ENCODE results near the gene ALDH1L2.

ALDH1L2 gene

DNA sequence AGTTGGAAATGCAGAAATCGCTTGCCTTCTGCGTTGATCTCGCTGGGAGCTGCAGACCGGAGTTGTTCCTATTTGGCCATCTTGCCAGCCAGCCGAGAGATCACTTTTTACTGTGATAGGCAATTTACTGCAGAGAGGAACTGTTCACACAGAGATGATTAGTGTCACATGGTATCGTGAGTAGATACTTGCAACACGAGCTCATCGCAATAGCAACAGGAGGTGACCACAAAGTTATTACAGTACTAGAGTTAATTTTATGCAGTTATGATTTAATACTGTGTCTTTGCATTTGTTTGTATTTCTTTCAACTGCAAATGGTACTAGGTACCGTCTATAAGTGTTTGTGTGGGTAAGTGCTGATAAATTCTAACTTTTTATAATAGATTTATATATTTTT is 70.4 kb downstream of the ALDH1L2 start:
- TF ChIP-seq, protein P1, sequence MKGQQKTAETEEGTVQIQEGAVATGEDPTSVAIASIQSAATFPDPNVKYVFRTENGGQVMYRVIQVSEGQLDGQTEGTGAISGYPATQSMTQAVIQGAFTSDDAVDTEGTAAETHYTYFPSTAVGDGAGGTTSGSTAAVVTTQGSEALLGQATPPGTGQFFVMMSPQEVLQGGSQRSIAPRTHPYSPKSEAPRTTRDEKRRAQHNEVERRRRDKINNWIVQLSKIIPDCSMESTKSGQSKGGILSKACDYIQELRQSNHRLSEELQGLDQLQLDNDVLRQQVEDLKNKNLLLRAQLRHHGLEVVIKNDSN (IDR thresholded peaks at IDR 0.05): peak; percentile 74
- TF ChIP-seq RAD21 (IDR thresholded peaks at IDR 0.05; ENCODE audit: low read depth): no peak

DNA sequence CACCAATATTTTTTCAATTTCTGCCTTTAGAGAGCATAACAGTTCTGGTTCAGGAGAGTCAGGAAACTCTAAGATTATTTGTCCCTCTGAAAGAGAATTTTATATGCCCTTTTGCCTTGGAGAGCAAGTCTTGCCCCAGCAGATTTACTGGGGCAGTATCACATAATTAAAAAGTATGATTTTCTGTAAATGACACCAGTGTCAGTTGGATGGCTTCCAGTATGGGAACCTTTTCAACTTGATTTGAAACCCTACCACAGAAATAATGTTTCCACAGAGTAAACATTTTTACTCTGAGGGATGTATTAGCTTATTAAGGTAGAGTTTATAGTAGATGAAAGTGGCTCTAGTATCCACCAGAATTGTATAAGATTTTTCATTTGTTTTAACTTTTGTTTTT is 82.8 kb downstream of the ALDH1L2 start:
- TF ChIP-seq EGR1 (IDR thresholded peaks at IDR 0.05) (no peak), YY1 (IDR thresholded peaks at IDR 0.05; ENCODE audit: low read depth) (no peak), FOXM1 (IDR thresholded peaks at IDR 0.05; ENCODE audit: borderline replicate concordance, low read depth) (no peak), NFIC (IDR thresholded peaks at IDR 0.05) (no peak), TEAD4 (IDR thresholded peaks at IDR 0.05) (no peak), EP300 (IDR thresholded peaks at IDR 0.05; ENCODE audit: borderline replicate concordance) (no peak), RAD21 (IDR thresholded peaks at IDR 0.05; ENCODE audit: low read depth) (no peak)
- TF ChIP-seq, protein P2, sequence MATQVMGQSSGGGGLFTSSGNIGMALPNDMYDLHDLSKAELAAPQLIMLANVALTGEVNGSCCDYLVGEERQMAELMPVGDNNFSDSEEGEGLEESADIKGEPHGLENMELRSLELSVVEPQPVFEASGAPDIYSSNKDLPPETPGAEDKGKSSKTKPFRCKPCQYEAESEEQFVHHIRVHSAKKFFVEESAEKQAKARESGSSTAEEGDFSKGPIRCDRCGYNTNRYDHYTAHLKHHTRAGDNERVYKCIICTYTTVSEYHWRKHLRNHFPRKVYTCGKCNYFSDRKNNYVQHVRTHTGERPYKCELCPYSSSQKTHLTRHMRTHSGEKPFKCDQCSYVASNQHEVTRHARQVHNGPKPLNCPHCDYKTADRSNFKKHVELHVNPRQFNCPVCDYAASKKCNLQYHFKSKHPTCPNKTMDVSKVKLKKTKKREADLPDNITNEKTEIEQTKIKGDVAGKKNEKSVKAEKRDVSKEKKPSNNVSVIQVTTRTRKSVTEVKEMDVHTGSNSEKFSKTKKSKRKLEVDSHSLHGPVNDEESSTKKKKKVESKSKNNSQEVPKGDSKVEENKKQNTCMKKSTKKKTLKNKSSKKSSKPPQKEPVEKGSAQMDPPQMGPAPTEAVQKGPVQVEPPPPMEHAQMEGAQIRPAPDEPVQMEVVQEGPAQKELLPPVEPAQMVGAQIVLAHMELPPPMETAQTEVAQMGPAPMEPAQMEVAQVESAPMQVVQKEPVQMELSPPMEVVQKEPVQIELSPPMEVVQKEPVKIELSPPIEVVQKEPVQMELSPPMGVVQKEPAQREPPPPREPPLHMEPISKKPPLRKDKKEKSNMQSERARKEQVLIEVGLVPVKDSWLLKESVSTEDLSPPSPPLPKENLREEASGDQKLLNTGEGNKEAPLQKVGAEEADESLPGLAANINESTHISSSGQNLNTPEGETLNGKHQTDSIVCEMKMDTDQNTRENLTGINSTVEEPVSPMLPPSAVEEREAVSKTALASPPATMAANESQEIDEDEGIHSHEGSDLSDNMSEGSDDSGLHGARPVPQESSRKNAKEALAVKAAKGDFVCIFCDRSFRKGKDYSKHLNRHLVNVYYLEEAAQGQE (IDR thresholded peaks at IDR 0.05; ENCODE audit: low read depth): no peak

DNA sequence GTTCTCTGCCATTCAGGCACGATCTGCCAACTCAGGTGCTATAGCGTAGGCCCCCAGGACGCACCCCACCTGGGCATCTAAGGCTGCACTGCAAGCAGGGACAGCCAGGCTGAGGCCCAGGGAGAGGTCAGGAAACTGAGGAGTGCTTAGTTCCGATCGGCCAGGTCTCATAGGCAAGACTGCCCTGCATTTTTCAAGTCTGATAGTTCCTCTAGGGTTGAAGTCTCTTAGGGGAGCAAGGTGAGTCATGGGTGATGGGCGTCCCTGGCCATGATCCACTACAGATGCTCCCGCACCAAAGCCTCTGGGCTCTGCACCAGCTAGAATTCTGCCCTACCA is 84.9 kb downstream of the ALDH1L2 start:
- TF ChIP-seq TCF12 (IDR thresholded peaks at IDR 0.05; ENCODE audit: low read depth) (no peak), RAD21 (IDR thresholded peaks at IDR 0.05; ENCODE audit: low read depth) (no peak), CEBPB (IDR thresholded peaks at IDR 0.05) (no peak), EGR1 (IDR thresholded peaks at IDR 0.05) (no peak), ZBTB7A (IDR thresholded peaks at IDR 0.05; ENCODE audit: low read depth) (no peak), FOXM1 (IDR thresholded peaks at IDR 0.05; ENCODE audit: borderline replicate concordance, low read depth) (no peak)

DNA sequence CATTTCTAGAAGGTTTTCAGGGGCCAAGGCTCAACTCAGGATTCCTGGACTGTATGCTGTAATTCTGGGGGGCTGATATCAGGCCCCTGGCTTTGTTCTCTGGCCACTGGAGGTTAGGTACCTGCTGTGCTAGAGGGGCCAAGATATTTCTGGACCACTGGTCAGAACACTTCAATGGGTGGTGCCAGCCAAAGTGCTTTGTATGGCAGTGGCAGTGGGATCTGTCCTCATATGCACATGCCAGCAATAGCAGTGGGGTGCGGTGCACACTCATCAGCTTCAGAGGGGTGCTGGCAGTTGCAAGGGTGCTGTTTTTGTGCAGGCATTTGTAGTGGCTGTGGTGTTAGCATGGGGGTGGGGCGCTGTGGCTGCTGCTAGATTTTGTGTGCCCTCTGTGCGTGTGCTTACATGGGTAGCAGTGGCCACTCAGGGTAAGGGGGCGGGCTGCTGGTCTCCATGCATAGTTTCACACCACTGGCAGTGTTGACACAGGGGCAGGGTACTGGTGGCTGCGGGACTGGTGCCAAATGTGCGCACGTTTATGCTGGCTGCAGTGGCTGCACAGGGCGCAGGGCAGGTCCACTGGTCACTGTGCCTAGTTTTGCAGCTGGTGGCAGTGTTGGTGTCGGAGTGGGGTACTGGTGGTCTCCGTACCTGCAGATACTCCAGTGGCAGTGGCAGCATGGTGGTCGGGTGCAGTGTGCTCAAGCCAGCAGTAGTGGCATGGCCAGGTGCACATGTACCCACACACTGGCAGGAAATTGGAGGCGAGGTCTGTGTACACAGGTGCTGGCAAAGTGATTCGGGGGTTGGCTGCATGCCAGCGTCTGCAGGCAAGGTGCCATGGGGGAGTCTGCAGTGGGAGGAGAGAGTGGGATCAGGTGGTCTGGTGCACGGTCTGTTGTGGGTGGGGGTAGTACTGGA is 85.6 kb downstream of the ALDH1L2 start:
- TF ChIP-seq FOXM1 (IDR thresholded peaks at IDR 0.05; ENCODE audit: borderline replicate concordance, low read depth) (no peak), TEAD4 (IDR thresholded peaks at IDR 0.05) (0 out of 2 replicates have a peak, but pooled peaks have one; percentile 10), NFIC (IDR thresholded peaks at IDR 0.05) (peak; percentile 81), TCF12 (IDR thresholded peaks at IDR 0.05; ENCODE audit: low read depth) (peak; percentile 87), CEBPB (IDR thresholded peaks at IDR 0.05) (no peak), EP300 (IDR thresholded peaks at IDR 0.05; ENCODE audit: borderline replicate concordance) (peak; percentile 14; the same call in 1 of the 2 replicates)
- TF ChIP-seq, protein P3, sequence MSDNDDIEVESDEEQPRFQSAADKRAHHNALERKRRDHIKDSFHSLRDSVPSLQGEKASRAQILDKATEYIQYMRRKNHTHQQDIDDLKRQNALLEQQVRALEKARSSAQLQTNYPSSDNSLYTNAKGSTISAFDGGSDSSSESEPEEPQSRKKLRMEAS (IDR thresholded peaks at IDR 0.05): peak; percentile 32; the same call in 1 of the 2 replicates
- TF ChIP-seq, protein P1 (IDR thresholded peaks at IDR 0.05): peak; percentile 32; the same call in 1 of the 2 replicates

DNA sequence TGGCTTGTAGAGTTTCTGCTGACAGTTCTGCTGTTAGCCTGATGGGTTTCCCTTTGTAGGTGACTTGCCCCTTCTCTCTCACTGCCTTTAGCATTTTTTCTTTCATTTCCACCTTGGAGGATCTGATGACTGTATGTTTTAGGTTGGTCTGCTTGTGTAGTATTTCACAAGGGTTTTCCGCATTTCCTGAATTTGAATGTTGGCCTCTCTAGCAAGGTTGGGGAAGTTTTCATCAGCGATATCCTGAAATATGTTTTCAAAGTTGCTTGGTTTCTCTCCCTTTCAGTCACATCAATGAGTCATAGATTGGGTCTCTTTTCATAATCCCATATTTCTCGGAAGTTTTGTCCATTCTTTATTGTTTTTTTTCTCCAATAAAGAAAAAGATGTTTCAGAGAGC is 86.7 kb downstream of the ALDH1L2 start:
- no peak for TF ChIP-seq NFIC (IDR thresholded peaks at IDR 0.05)
- no peak for TF ChIP-seq YY1 (IDR thresholded peaks at IDR 0.05; ENCODE audit: low read depth)
- no peak for TF ChIP-seq CREB1 (IDR thresholded peaks at IDR 0.05; ENCODE audit: low read depth)
- no peak for TF ChIP-seq TAF1 (IDR thresholded peaks at IDR 0.05; ENCODE audit: low read depth)
- no peak for TF ChIP-seq FOXM1 (IDR thresholded peaks at IDR 0.05; ENCODE audit: borderline replicate concordance, low read depth)

DNA sequence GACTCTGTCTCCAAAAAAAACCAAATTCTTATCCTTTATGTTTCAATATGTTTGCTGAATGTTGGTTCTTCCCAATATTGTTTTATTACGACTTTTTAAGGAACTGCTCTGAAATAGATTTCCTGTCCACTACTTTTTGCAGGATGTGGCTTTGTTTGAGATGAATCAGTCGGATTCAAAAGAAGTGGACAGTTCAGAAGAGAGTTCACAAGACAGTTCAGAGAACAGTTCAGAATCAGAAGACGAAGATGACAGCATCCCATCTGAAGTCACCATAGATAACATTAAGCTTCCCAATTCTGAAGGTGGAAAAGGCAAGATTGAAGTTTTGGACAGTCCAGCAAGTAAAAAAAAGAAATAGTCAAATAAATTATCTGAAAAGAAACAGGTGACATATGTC is 89.9 kb downstream of the ALDH1L2 start:
- no peak for TF ChIP-seq TCF12 (IDR thresholded peaks at IDR 0.05; ENCODE audit: low read depth)
- no peak for TF ChIP-seq TEAD4 (IDR thresholded peaks at IDR 0.05)
- no peak for TF ChIP-seq CEBPB (IDR thresholded peaks at IDR 0.05)
- no peak for TF ChIP-seq RAD21 (IDR thresholded peaks at IDR 0.05; ENCODE audit: low read depth)
- TF ChIP-seq, protein P1 (IDR thresholded peaks at IDR 0.05): no peak
- no peak for TF ChIP-seq NFIC (IDR thresholded peaks at IDR 0.05)
- TF ChIP-seq, protein P3 (IDR thresholded peaks at IDR 0.05): no peak
- TF ChIP-seq EGR1 (IDR thresholded peaks at IDR 0.05): no peak
- TF ChIP-seq EP300 (IDR thresholded peaks at IDR 0.05; ENCODE audit: borderline replicate concordance): no peak
- TF ChIP-seq ZBTB7A (IDR thresholded peaks at IDR 0.05; ENCODE audit: low read depth): no peak
- TF ChIP-seq FOXM1 (IDR thresholded peaks at IDR 0.05; ENCODE audit: borderline replicate concordance, low read depth): no peak
- TF ChIP-seq, protein P2 (IDR thresholded peaks at IDR 0.05; ENCODE audit: low read depth): no peak
- no peak for TF ChIP-seq YY1 (IDR thresholded peaks at IDR 0.05; ENCODE audit: low read depth)
- TF ChIP-seq CREB1 (IDR thresholded peaks at IDR 0.05; ENCODE audit: low read depth): no peak
- TF ChIP-seq TAF1 (IDR thresholded peaks at IDR 0.05; ENCODE audit: low read depth): no peak
